K562 (cell line): ENCODE results near the gene FTH1. TPM values are rescaled to one million over a fixed set of nuclear protein-coding genes. Genes with fewer than 3 reads are reported as not detected.

ENCODE experiments used
- ATAC-seq: fragments of 200-7000 bp; cut with Tn5 transposase; 3 replicates; pipeline ENCODE4 v1.9.1; 2020; ENCODE audit warnings: moderate library complexity
- BruUV-seq: library from RNA; stranded (reverse); fragments of 400-500 nt; replicated peaks from 2 replicates; lab custom pipeline; 2021; lab: Mats Ljungman, UMichigan
- CTCF ChIA-PET: fragments of 300-600 bp; formaldehyde crosslinking; extraction: SDS; loops from one replicate; lab custom pipeline; 2021; ENCODE audit warnings: low intra/inter-chr PET ratio; lab: Yijun Ruan, JAX
- POLR2A ChIA-PET: fragments of 300-600, 350-650 bp; sonication (Branson Sonifier 250); formaldehyde crosslinking; extraction: SDS; loops from one replicate; lab custom pipeline; 2021; ENCODE audit warnings: antibody characterized with exemption, inconsistent platforms; lab: Yijun Ruan, JAX
- DNase-seq, 4 experiments: peaks; one replicate each; pipeline versions ENCODE4 v3.0.0 to v3.0.0-alpha.2; 2011 to 2018; ENCODE audit warnings: low spot score in 3 of 4, mixed read lengths in 3 of 4; ENCODE audit errors: extremely low read depth in 1 of 4
- FAIRE-seq: peaks from 2 replicates; lab custom pipeline; 2011; peaks lifted over from hg19 to GRCh38; lab: Jason Lieb, UNC
- H2AFZ ChIP-seq: 2 replicates; pipeline ENCODE4 v1.6.0; 2011; ENCODE audit warnings: low read depth, low read length, control low read depth, inconsistent platforms
- H3K27ac ChIP-seq: fragments of 200-600 bp; 3 replicates; pipeline ENCODE4 v1.8.0; 2011; ENCODE audit warnings: low read depth, mild to moderate bottlenecking, control low read depth, inconsistent platforms, low read length, moderate library complexity, mixed read lengths; ENCODE audit errors: extremely low read depth
- H3K27me3 ChIP-seq, 2 experiments: fragments of 300-600 bp in 1 of 2; 2 replicates in 1 of 2; 3 replicates in 1 of 2; pipeline versions ENCODE4 v1.6.0 to v1.8.0; 2011; ENCODE audit warnings: inconsistent platforms in 2 of 2, low read length in 2 of 2, mild to moderate bottlenecking in 1 of 2, mixed read lengths in 1 of 2, moderate library complexity in 1 of 2; ENCODE audit not compliant: control insufficient read depth in 2 of 2, insufficient read depth in 2 of 2
- H3K36me3 ChIP-seq: fragments of 300-600 bp; 3 replicates; pipeline ENCODE4 v1.8.0; 2011; ENCODE audit warnings: mild to moderate bottlenecking, low read length, inconsistent platforms; ENCODE audit not compliant: control insufficient read depth, insufficient read depth
- H3K4me1 ChIP-seq, 2 experiments: fragments of 200-600 bp in 1 of 2; replicated peaks in 1 of 2; 2 replicates in 1 of 2; 3 replicates in 1 of 2; pipeline versions ENCODE4 v1.5.1 to v1.8.0; 2011; ENCODE audit warnings: inconsistent platforms in 2 of 2, low read length in 2 of 2, mild to moderate bottlenecking in 1 of 2, mixed read lengths in 1 of 2, moderate library complexity in 1 of 2; ENCODE audit not compliant: control insufficient read depth in 2 of 2, insufficient read depth in 2 of 2
- H3K4me2 ChIP-seq: 2 replicates; pipeline ENCODE4 v1.6.1; 2011; ENCODE audit warnings: low read length, control low read depth, inconsistent platforms, mixed read lengths; ENCODE audit not compliant: insufficient read depth
- H3K4me3 ChIP-seq: fragments of 200-600 bp; sonication (generic), shearing (Covaris generic); 2 replicates; pipeline ENCODE4 v1.5.1; 2016; ENCODE audit warnings: control low read depth, inconsistent platforms
- H3K79me2 ChIP-seq: fragments of 200-600 bp; 3 replicates; pipeline ENCODE4 v1.8.0; 2011; ENCODE audit warnings: low read length, inconsistent platforms; ENCODE audit not compliant: control insufficient read depth, insufficient read depth
- H3K9ac ChIP-seq, 2 experiments: 2 replicates each; pipeline versions ENCODE4 v1.6.0 to v1.6.1; 2011; ENCODE audit warnings: low read depth in 2 of 2, low read length in 2 of 2, control low read depth in 1 of 2, inconsistent platforms in 1 of 2, mild to moderate bottlenecking in 1 of 2, mixed read lengths in 1 of 2; ENCODE audit not compliant: insufficient read depth in 1 of 2
- H3K9me1 ChIP-seq: one replicate; pipeline ENCODE4 v1.6.0; 2011; ENCODE audit warnings: inconsistent platforms, mild to moderate bottlenecking, low read length, moderate library complexity; ENCODE audit not compliant: control insufficient read depth, insufficient read depth
- H3K9me3 ChIP-seq: replicated peaks from 2 replicates; pipeline ENCODE4 v1.5.1; 2011; ENCODE audit warnings: low read depth, low read length, inconsistent platforms; ENCODE audit not compliant: control insufficient read depth, insufficient read depth
- H4K20me1 ChIP-seq: replicated peaks from 2 replicates; pipeline ENCODE4 v1.6.1; 2011; ENCODE audit warnings: low read length, inconsistent platforms, mixed read lengths; ENCODE audit not compliant: control insufficient read depth, insufficient read depth
- CEBPG ChIP-seq, 3 experiments: fragments of 200-800 bp in 1 of 3; sonication (Bioruptor generic) in 1 of 3; sonication (generic) in 1 of 3; formaldehyde crosslinking in 1 of 3; IDR thresholded peaks in 2 of 3; conservative IDR thresholded peaks in 1 of 3; 2 replicates each; pipeline versions ENCODE4 v1.6.1 to v1.8.0; 2016 to 2022; ENCODE audit warnings: missing compliant biosample characterization in 2 of 3, missing genetic modification characterization in 2 of 3, mild to moderate bottlenecking in 1 of 3, missing genetic modification reagents in 1 of 3
- GTF2F1 ChIP-seq: IDR thresholded peaks from 2 replicates; pipeline ENCODE4 v1.6.1; 2011; ENCODE audit warnings: low read depth, low read length, improper control_type of control experiment
- HOXB6 ChIP-seq: fragments of 250-450 bp; sonication (Bioruptor Pico); IDR thresholded peaks from 2 replicates; pipeline ENCODE4 v1.5.1; 2022; ENCODE audit warnings: mild to moderate bottlenecking, borderline replicate concordance
- ILF3 ChIP-seq: fragments of 450-650 bp; IDR thresholded peaks from 2 replicates; pipeline ENCODE4 v1.6.1; 2018; ENCODE audit warnings: antibody characterized with exemption, mild to moderate bottlenecking, moderate library complexity, borderline replicate concordance
- KAT8 ChIP-seq: fragments of 450-650 bp; IDR thresholded peaks from 2 replicates; pipeline ENCODE4 v1.6.1; 2016; ENCODE audit warnings: low read depth, mild to moderate bottlenecking
- POLR2AphosphoS2 ChIP-seq: IDR thresholded peaks from 2 replicates; pipeline ENCODE4 v1.6.1; 2012; ENCODE audit warnings: low read length, improper control_type of control experiment
- POLR2G ChIP-seq: fragments of 200-400 bp; formaldehyde crosslinking; IDR thresholded peaks from 2 replicates; pipeline ENCODE4 v1.6.1; 2017; ENCODE audit warnings: low read depth, mild to moderate bottlenecking, antibody characterized with exemption, low read length, moderate library complexity
- POLR3A ChIP-seq: IDR thresholded peaks from 2 replicates; pipeline ENCODE4 v1.6.1; 2011; ENCODE audit warnings: borderline replicate concordance, mild to moderate bottlenecking, moderate library complexity; ENCODE audit not compliant: insufficient read length, insufficient read depth; ENCODE audit errors: extremely low read depth
- RBM17 ChIP-seq: fragments of 200-400 bp; formaldehyde crosslinking; IDR thresholded peaks from 2 replicates; pipeline ENCODE4 v1.6.1; 2017; ENCODE audit warnings: low read depth, mild to moderate bottlenecking, low read length, borderline replicate concordance
- TEAD1 ChIP-seq, 2 experiments: fragments of 450-650 bp in 1 of 2; sonication (generic) in 1 of 2; formaldehyde crosslinking; IDR thresholded peaks; 2 replicates each; pipeline versions ENCODE4 v1.4.0 to v1.8.0; 2020 to 2022; ENCODE audit warnings: mild to moderate bottlenecking in 2 of 2, missing genetic modification reagents in 1 of 2
- ZKSCAN1 ChIP-seq: fragments of 150-350 bp; IDR thresholded peaks from 2 replicates; pipeline ENCODE4 v1.6.1; 2016; ENCODE audit warnings: low read depth, low read length
- ZNF354B ChIP-seq: fragments of 250-450 bp; sonication (Bioruptor Pico); IDR thresholded peaks from 2 replicates; pipeline ENCODE4 v1.4.0; 2020
- ZNF431 ChIP-seq: sonication (generic); formaldehyde crosslinking; IDR thresholded peaks from 2 replicates; pipeline ENCODE4 v1.8.0; 2022; ENCODE audit warnings: mild to moderate bottlenecking, missing genetic modification reagents
- ZNF696 ChIP-seq: fragments of 250-450 bp; sonication (Bioruptor Pico); conservative IDR thresholded peaks from 2 replicates; pipeline ENCODE4 v1.4.0; 2020; ENCODE audit warnings: mild to moderate bottlenecking, moderate library complexity
- WGBS: fragments of 100-300 bp; shearing (Covaris generic); methylation state at CpG from one replicate; pipeline ENCODE4 v1.1.6; 2016; ENCODE audit warnings: low coverage, mixed read lengths; ENCODE audit not compliant: insufficient coverage; ENCODE audit errors: missing lambda C conversion rate; 5-methylcytosine and 5-hydroxymethylcytosine counted together
- in situ Hi-C: fragments of 300-500 bp; cut with MboI; formaldehyde crosslinking; loops from 4 replicates; pipeline ENCODE4 v1.15.0; 2018; ENCODE audit warnings: inconsistent platforms, mixed read lengths
- intact Hi-C: fragments of 100-400 bp; cut with micrococcal nuclease; formaldehyde crosslinking; loops from 2 replicates; pipeline ENCODE4 v1.14.2; 2022
- polyA plus RNA-seq, 8 experiments: library from polyadenylated mRNA; depleted of rRNA in 4 of 8; stranded (reverse) in 5 of 8; unstranded in 3 of 8; fragments of >200 nt; fragmentation: Nextera tagmentation in 2 of 8; fragmentation: Illumina TruSeq in 1 of 8; extraction: Ambion mirVana in 2 of 8; extraction: Trizol in 1 of 8; gene quantifications; 2 replicates each; pipeline versions ENCODE4 v1.2.1 to v1.2.3, GENCODE V29; 2011 to 2014; ENCODE audit warnings: inconsistent platforms in 1 of 8, missing spikeins in 1 of 8
- total RNA-seq, 7 experiments: library from RNA; depleted of rRNA in 6 of 7; stranded (reverse); fragments of >200 nt in 6 of 7; fragmentation: Illumina TruSeq in 2 of 7; extraction: Trizol in 2 of 7; gene quantifications; 2 replicates each; pipeline versions ENCODE4 v1.2.1 to v1.2.3, GENCODE V29; 2011 to 2021; ENCODE audit warnings: low replicate concordance in 1 of 7
- TF ChIP-seq, protein P1 (sequence below): fragments of 450-650 bp; formaldehyde crosslinking; conservative IDR thresholded peaks from 2 replicates; pipeline ENCODE4 v1.4.0; 2022; ENCODE audit warnings: mild to moderate bottlenecking, missing genetic modification characterization
- TF ChIP-seq, protein P2 (sequence below): IDR thresholded peaks from 2 replicates; pipeline ENCODE4 v1.6.1; 2011; ENCODE audit not compliant: insufficient read length; ENCODE audit errors: extremely low read depth
- TF ChIP-seq, protein P3 (sequence below): fragments of 450-650 bp; IDR thresholded peaks from 2 replicates; pipeline ENCODE4 v1.6.1; 2016; ENCODE audit warnings: mild to moderate bottlenecking

Gene FTH1
- total and polyA plus RNA-seq, 9 of the 15 experiments (the other 6 are each of a cell fraction or from before 2014, with no cell fraction given) = 370 to 3,146 (median 802) TPM

DNA sequence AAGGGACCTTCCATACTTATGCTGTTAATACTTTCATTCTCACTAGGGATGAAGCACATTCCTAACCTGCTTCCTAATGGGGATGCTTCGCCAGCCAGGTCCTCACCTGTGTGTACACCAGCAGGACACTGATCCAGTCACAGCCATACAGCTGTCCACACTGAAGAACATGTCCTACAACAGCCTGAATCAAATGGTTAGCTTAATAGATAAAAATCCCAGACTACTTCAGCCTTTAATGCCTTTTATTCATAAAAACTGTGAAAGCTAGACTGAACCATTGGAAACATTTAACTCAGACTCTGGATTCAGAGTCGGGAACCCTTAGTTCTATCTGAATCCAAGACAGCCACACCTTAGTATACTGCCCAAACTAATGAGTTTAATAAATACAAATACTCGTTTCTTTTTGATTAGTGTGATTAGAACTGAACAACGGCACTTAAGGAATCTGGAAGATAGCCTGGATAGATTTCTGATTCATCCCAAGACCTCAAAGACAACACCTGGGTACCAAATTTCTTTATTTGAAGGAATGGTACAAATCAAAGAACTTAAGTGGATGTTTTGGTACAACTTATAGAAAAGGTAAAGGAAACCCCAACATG is 3.3 kb downstream of the FTH1 start:
- ChIA-PET POLR2A (interaction anchor here (0.6 to 11.8 kb wide), 26 partner anchors 7 to 171 kb away, joined by 3 to 327 read pairs (median 6); partner anchors contain the start of genes BEST1, FEN1, INCENP and RAB3IL1), CTCF (no interaction called here)
- Histone ChIP-seq H3K9me1 (peaks cover 6% of the 10 kb centered on the region), H2AFZ (no peak overlapping the region), H3K79me2 (peaks cover 58% of the 10 kb centered on the region), H4K20me1 (peaks cover 43% of the 10 kb centered on the region), H3K4me1 (peaks cover 42 to 43% of the 10 kb centered on the region in 2 experiments), H3K27me3 (no peaks in the 10 kb centered on the region), H3K27ac (peak overlapping the region; percentile 42; the same call in 2 of the 3 replicates), H3K4me2 (peak overlapping the region; percentile 96), H3K4me3 (no peak overlapping the region), H3K36me3 (peaks cover 39% of the 10 kb centered on the region), H3K9ac (0 out of 4 replicates have a peak overlapping the region, but pooled peaks of 1 of the 2 experiments have one; percentile 1), H3K9me3 (no peaks in the 10 kb centered on the region)
- intact Hi-C loops = no loop called here
- 41% methylated on average over 4 of the region's 4 CpGs for WGBS
- in situ Hi-C loops = no loop called here
- FAIRE-seq (no peak), ATAC-seq (peak; percentile 3), DNase-seq (no peak)
- no TSS peak for BruUV-seq
- TF ChIP-seq POLR2G = 0 out of 2 replicates have a peak, but pooled peaks have one; percentile 9
- TF ChIP-seq KAT8 = no peak
- TF ChIP-seq CEBPG (CRISPR knock-in tag; IDR thresholded peaks at IDR 0.05) = no peak
- TF ChIP-seq CEBPG (tag; conservative IDR thresholded peaks at IDR 0.05 in 1 of 2, IDR thresholded peaks at IDR 0.05 in 1 of 2) = 0 out of 4 replicates have a peak, but pooled peaks of 1 of the 2 experiments have one; percentile 13
- no peak for TF ChIP-seq RBM17
- TF ChIP-seq ZKSCAN1 = no peak
- TF ChIP-seq, protein P1, sequence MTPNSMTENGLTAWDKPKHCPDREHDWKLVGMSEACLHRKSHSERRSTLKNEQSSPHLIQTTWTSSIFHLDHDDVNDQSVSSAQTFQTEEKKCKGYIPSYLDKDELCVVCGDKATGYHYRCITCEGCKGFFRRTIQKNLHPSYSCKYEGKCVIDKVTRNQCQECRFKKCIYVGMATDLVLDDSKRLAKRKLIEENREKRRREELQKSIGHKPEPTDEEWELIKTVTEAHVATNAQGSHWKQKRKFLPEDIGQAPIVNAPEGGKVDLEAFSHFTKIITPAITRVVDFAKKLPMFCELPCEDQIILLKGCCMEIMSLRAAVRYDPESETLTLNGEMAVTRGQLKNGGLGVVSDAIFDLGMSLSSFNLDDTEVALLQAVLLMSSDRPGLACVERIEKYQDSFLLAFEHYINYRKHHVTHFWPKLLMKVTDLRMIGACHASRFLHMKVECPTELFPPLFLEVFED (CRISPR knock-in tag) = no peak; the same call in 1 of the 2 replicates
- no peak for TF ChIP-seq GTF2F1
- TF ChIP-seq HOXB6 (CRISPR knock-in tag) = peak; percentile 87
- no peak for TF ChIP-seq ZNF696 (CRISPR knock-in tag)
- TF ChIP-seq POLR3A = no peak
- peak; percentile 87 for TF ChIP-seq POLR2AphosphoS2
- TF ChIP-seq, protein P2, sequence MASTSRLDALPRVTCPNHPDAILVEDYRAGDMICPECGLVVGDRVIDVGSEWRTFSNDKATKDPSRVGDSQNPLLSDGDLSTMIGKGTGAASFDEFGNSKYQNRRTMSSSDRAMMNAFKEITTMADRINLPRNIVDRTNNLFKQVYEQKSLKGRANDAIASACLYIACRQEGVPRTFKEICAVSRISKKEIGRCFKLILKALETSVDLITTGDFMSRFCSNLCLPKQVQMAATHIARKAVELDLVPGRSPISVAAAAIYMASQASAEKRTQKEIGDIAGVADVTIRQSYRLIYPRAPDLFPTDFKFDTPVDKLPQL = no peak
- TF ChIP-seq ILF3 = peak; percentile 98
- peak; percentile 64; the same call in 1 of the 2 replicates for TF ChIP-seq ZNF354B (CRISPR knock-in tag)
- no peak for TF ChIP-seq ZNF431
- peak in 1 of 2 experiments; percentile 65; a peak in 2 of 4 replicates for TF ChIP-seq TEAD1 (CRISPR knock-in tag; IDR thresholded peaks at IDR 0.05)
- TF ChIP-seq, protein P3, sequence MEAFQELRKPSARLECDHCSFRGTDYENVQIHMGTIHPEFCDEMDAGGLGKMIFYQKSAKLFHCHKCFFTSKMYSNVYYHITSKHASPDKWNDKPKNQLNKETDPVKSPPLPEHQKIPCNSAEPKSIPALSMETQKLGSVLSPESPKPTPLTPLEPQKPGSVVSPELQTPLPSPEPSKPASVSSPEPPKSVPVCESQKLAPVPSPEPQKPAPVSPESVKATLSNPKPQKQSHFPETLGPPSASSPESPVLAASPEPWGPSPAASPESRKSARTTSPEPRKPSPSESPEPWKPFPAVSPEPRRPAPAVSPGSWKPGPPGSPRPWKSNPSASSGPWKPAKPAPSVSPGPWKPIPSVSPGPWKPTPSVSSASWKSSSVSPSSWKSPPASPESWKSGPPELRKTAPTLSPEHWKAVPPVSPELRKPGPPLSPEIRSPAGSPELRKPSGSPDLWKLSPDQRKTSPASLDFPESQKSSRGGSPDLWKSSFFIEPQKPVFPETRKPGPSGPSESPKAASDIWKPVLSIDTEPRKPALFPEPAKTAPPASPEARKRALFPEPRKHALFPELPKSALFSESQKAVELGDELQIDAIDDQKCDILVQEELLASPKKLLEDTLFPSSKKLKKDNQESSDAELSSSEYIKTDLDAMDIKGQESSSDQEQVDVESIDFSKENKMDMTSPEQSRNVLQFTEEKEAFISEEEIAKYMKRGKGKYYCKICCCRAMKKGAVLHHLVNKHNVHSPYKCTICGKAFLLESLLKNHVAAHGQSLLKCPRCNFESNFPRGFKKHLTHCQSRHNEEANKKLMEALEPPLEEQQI = no peak
